PFSK-1 (cell line): ENCODE results near the gene UGGT1.

Experiments used
- FOXP2 ChIP-seq: optimal IDR thresholded peaks from 2 replicates; pipeline ENCODE3; 2011; ENCODE audit warnings: borderline replicate concordance, control low read depth, inconsistent platforms; ENCODE audit not compliant: insufficient read depth; ENCODE audit errors: extremely low read length, extremely low read depth
- POLR2AphosphoS5 ChIP-seq: IDR thresholded peaks from 2 replicates; pipeline ENCODE4 v1.6.1; 2012; ENCODE audit warnings: low read depth, mild to moderate bottlenecking, control low read depth, low read length, moderate library complexity
- SIN3A ChIP-seq: IDR thresholded peaks from 2 replicates; pipeline ENCODE4 v1.6.1; 2012; ENCODE audit warnings: mild to moderate bottlenecking, low read length, moderate library complexity, borderline replicate concordance; ENCODE audit not compliant: insufficient read depth
- TAF1 ChIP-seq: IDR thresholded peaks from 2 replicates; pipeline ENCODE4 v1.6.1; 2012; ENCODE audit warnings: low read length, control low read depth, borderline replicate concordance; ENCODE audit not compliant: insufficient read depth
- TF ChIP-seq, protein P1 (sequence below), 2 experiments: IDR thresholded peaks; 2 replicates each; pipeline versions ENCODE4 v1.6.1 to v1.8.0; 2011 to 2012; ENCODE audit warnings: low read depth in 2 of 2, low read length in 2 of 2, control low read depth in 1 of 2, inconsistent platforms in 1 of 2, mild to moderate bottlenecking in 1 of 2, moderate library complexity in 1 of 2; ENCODE audit not compliant: insufficient read depth in 1 of 2

The UGGT1 gene

GRCh38 chr2:128214251-128214650 lies 123.3 kb downstream of the UGGT1 start:
- TF ChIP-seq TAF1 (no peak), FOXP2 (no peak), SIN3A (no peak), POLR2AphosphoS5 (no peak)
- TF ChIP-seq, protein P1, sequence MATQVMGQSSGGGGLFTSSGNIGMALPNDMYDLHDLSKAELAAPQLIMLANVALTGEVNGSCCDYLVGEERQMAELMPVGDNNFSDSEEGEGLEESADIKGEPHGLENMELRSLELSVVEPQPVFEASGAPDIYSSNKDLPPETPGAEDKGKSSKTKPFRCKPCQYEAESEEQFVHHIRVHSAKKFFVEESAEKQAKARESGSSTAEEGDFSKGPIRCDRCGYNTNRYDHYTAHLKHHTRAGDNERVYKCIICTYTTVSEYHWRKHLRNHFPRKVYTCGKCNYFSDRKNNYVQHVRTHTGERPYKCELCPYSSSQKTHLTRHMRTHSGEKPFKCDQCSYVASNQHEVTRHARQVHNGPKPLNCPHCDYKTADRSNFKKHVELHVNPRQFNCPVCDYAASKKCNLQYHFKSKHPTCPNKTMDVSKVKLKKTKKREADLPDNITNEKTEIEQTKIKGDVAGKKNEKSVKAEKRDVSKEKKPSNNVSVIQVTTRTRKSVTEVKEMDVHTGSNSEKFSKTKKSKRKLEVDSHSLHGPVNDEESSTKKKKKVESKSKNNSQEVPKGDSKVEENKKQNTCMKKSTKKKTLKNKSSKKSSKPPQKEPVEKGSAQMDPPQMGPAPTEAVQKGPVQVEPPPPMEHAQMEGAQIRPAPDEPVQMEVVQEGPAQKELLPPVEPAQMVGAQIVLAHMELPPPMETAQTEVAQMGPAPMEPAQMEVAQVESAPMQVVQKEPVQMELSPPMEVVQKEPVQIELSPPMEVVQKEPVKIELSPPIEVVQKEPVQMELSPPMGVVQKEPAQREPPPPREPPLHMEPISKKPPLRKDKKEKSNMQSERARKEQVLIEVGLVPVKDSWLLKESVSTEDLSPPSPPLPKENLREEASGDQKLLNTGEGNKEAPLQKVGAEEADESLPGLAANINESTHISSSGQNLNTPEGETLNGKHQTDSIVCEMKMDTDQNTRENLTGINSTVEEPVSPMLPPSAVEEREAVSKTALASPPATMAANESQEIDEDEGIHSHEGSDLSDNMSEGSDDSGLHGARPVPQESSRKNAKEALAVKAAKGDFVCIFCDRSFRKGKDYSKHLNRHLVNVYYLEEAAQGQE (IDR thresholded peaks at IDR 0.05; ENCODE audit: insufficient read depth in 1 of 2, low read depth in 2 of 2, low read length in 2 of 2), result no peak

- TF ChIP-seq TAF1 (no peak), POLR2AphosphoS5 (no peak), SIN3A (no peak), FOXP2 (no peak)
- TF ChIP-seq, protein P1 (IDR thresholded peaks at IDR 0.05; ENCODE audit: insufficient read depth in 1 of 2, low read depth in 2 of 2, low read length in 2 of 2), result no peak
Observed at GRCh38 chr2:128214866-128215460, 124.0 kb downstream of the UGGT1 start.

GRCh38 chr2:128215897-128216642 lies 125.1 kb downstream of the UGGT1 start:
- no peak for TF ChIP-seq FOXP2

GRCh38 chr2:128217671-128218070 lies 126.7 kb downstream of the UGGT1 start:
- no peak for TF ChIP-seq FOXP2
- no peak for TF ChIP-seq SIN3A
- TF ChIP-seq, protein P1 (IDR thresholded peaks at IDR 0.05; ENCODE audit: insufficient read depth in 1 of 2, low read depth in 2 of 2, low read length in 2 of 2), result no peak
- no peak for TF ChIP-seq POLR2AphosphoS5
- TF ChIP-seq TAF1, result no peak

DNA sequence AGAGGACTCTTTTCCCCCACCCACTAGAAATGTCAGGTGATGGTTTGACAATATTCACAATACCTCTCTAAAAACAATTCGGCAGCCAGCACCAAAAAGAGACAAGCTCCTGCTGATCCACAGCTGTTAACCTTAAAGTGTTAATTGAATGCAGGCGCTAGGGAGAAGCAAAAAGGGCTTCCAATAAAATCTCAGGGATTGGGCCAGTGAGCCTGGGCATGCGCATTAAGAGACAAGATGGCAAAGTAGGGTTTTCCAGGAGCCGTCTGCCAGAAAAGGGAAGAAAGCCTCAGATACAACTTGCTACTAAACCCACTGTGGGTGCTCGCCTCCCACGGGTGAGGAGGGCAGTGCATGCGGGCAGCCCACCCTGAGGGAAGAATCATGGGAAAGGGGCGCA lies 128.9 kb downstream of the UGGT1 start:
- TF ChIP-seq POLR2AphosphoS5 (no peak), TAF1 (no peak), FOXP2 (no peak), SIN3A (no peak)
- TF ChIP-seq, protein P1 (IDR thresholded peaks at IDR 0.05; ENCODE audit: insufficient read depth in 1 of 2, low read depth in 2 of 2, low read length in 2 of 2), result no peak
